ENCODE measurements around the gene ZMIZ1.

ZMIZ1 gene

DNA sequence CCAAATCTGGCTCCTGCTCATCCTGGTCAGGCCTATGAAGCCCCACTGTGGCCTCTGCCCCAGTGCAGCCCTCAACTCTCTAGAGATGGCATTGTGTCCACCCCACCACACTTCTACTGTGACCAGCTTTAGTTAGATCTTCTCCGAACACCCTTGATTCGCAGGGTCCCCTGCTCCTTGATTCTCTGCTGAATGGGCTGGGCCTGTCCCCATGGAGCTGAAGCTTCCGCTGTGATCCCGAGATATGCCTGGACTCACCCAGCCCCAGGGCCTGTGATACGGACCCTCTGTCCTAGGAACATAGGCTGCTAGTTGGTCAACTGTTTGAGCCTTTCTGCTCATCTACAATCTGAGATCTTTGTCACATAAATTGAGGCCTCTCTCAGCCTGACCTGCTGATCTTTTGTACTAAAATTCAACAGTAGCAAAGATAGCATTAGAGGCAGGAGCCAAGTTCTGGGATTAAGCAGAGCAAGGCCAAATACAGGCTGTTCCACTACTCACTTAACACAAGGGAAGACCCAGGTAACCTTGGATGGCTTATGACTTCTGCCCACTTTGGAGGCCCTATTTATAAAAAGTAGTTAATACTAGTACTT, 272.0 kb downstream of the ZMIZ1 start:
- H3K4me3 ChIP-seq (ENCODE audit: low read depth, low read length), result no peak overlapping the region
- H3K9me3 ChIP-seq (ENCODE audit: control insufficient read depth, insufficient read depth, low read depth, low read length), result no peaks in the 10 kb centered on the region
- no peaks in the 10 kb centered on the region for H3K4me1 ChIP-seq (ENCODE audit: control insufficient read depth, insufficient read depth, low read length)
- ChIA-PET POLR2A (interaction anchor here (1.1 kb wide), 1 partner anchor 11 kb away, joined by 5 read pairs; no protein-coding TSS in a partner anchor), CTCF (no interaction called here)
- H3K36me3 ChIP-seq (ENCODE audit: control insufficient read depth in 2 of 2, insufficient read depth in 1 of 2, low read length in 2 of 2), result no peaks in the 10 kb centered on the region
- TF ChIP-seq ZNF404 (tag by site-specific recombination; IDR thresholded peaks at IDR 0.05), result no peak
- no peak for TF ChIP-seq ZNF792 (tag by site-specific recombination; IDR thresholded peaks at IDR 0.05)
- TF ChIP-seq ZEB2 (tag by site-specific recombination; IDR thresholded peaks at IDR 0.05), result no peak
- TF ChIP-seq ZSCAN30 (tag by site-specific recombination; IDR thresholded peaks at IDR 0.05), result no peak
- TF ChIP-seq GLIS1 (tag by site-specific recombination; IDR thresholded peaks at IDR 0.05), result no peak
- TF ChIP-seq ZNF585B (tag by site-specific recombination; IDR thresholded peaks at IDR 0.05), result no peak
- no peak for TF ChIP-seq ZNF433 (tag by site-specific recombination; IDR thresholded peaks at IDR 0.05; ENCODE audit: low read depth)
- TF ChIP-seq ZSCAN23 (tag by site-specific recombination; IDR thresholded peaks at IDR 0.05), result no peak
- H3K27ac ChIP-seq (ENCODE audit: extremely low read depth, low read depth, low read length), result no peak overlapping the region

DNA sequence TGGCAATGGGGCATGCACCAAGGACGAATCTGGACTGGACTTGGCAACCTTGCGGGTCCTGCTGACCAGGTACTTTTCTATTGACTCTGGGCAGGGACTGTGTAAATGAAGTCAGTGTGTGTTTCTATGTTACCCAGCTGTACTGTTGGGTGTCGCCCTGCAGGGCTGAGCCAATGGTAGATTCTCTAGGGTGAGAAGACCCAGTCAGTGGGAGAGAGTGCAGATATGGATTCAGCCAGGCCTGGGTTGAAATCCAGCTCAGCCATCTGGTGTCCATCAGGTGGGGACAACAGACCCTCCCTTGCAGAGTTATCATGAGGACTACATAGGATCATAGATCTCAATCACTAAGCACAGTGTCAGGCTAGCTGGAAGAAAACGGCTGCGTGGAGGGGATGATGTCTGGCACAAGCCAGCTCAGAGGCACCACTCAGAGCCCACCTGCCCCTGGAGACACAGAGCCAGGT, 273.6 kb downstream of the ZMIZ1 start:
- CTCF ChIA-PET, result interaction anchor here (1.1 kb wide), 1 partner anchor 266 kb away, joined by 4 read pairs; no protein-coding TSS in a partner anchor
- TF ChIP-seq, protein P1, sequence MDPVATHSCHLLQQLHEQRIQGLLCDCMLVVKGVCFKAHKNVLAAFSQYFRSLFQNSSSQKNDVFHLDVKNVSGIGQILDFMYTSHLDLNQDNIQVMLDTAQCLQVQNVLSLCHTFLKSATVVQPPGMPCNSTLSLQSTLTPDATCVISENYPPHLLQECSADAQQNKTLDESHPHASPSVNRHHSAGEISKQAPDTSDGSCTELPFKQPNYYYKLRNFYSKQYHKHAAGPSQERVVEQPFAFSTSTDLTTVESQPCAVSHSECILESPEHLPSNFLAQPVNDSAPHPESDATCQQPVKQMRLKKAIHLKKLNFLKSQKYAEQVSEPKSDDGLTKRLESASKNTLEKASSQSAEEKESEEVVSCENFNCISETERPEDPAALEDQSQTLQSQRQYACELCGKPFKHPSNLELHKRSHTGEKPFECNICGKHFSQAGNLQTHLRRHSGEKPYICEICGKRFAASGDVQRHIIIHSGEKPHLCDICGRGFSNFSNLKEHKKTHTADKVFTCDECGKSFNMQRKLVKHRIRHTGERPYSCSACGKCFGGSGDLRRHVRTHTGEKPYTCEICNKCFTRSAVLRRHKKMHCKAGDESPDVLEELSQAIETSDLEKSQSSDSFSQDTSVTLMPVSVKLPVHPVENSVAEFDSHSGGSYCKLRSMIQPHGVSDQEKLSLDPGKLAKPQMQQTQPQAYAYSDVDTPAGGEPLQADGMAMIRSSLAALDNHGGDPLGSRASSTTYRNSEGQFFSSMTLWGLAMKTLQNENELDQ (tag by site-specific recombination; IDR thresholded peaks at IDR 0.05; ENCODE audit: low read depth), result no peak
- TF ChIP-seq ZNF707 (tag by site-specific recombination; IDR thresholded peaks at IDR 0.05), result no peak
- Histone ChIP-seq H3K4me1 (ENCODE audit: control insufficient read depth, insufficient read depth, low read length) (no peaks in the 10 kb centered on the region), H3K9me3 (ENCODE audit: control insufficient read depth, insufficient read depth, low read depth, low read length) (no peaks in the 10 kb centered on the region), H3K36me3 (ENCODE audit: control insufficient read depth in 2 of 2, insufficient read depth in 1 of 2, low read length in 2 of 2) (no peaks in the 10 kb centered on the region), H3K27ac (ENCODE audit: extremely low read depth, low read depth, low read length) (no peak overlapping the region), H3K4me3 (ENCODE audit: low read depth, low read length) (no peak overlapping the region)
- POLR2A ChIA-PET, result no interaction called here

DNA sequence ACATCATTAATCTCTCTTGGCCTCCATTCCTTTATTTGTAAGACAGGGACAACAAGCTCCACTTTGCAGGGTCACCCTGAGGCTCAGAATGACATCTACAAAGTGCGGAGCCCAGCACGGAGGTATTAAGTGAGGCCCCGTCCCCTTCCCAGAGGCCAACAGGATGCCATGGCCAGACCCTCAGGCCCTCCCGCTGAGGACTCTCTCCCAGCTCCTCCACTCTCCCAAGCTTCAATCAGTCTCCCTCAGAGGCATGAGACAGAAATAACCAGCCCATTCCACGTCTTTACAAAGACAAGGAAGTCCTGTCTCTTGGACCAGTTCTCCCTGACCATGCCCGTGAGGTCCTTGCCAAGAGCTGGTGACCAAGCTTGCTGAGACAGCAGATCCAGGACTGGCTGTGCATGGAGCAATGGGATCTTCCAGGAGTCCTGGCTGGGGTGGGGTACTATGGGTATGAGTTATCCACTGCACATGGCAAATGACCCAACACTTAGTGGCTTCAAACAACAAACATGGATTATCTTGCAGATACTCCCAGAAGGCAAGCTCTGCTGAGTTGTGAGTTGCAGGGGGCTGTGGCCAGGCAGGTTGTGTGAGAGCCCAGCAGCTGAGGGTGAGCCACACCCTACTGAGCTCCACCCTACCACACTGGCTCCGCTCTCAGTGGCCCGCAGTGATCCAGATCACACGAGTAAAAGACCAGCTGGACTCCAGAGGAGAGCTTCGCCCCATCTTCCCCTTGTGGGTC, 274.2 kb downstream of the ZMIZ1 start:
- H3K4me1 ChIP-seq (ENCODE audit: control insufficient read depth, insufficient read depth, low read length), result no peaks in the 10 kb centered on the region
- H3K9me3 ChIP-seq (ENCODE audit: control insufficient read depth, insufficient read depth, low read depth, low read length), result no peaks in the 10 kb centered on the region
- H3K27ac ChIP-seq (ENCODE audit: extremely low read depth, low read depth, low read length), result no peak overlapping the region
- H3K4me3 ChIP-seq (ENCODE audit: low read depth, low read length), result no peak overlapping the region
- no peaks in the 10 kb centered on the region for H3K36me3 ChIP-seq (ENCODE audit: control insufficient read depth in 2 of 2, insufficient read depth in 1 of 2, low read length in 2 of 2)
- ChIA-PET CTCF (no interaction called here), POLR2A (no interaction called here)
- TF ChIP-seq, protein P2, sequence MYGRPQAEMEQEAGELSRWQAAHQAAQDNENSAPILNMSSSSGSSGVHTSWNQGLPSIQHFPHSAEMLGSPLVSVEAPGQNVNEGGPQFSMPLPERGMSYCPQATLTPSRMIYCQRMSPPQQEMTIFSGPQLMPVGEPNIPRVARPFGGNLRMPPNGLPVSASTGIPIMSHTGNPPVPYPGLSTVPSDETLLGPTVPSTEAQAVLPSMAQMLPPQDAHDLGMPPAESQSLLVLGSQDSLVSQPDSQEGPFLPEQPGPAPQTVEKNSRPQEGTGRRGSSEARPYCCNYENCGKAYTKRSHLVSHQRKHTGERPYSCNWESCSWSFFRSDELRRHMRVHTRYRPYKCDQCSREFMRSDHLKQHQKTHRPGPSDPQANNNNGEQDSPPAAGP (tag by site-specific recombination; IDR thresholded peaks at IDR 0.05), result peak; percentile 73; the same call in 1 of the 2 replicates
- no peak for TF ChIP-seq ZNF311 (tag by site-specific recombination; IDR thresholded peaks at IDR 0.05; ENCODE audit: borderline replicate concordance)
- TF ChIP-seq KLF1 (tag by site-specific recombination; IDR thresholded peaks at IDR 0.05), result peak; percentile 86

Measured in HEK293 (cell line).